Measurements from ENCODE around the gene GDPD5.

DNA sequence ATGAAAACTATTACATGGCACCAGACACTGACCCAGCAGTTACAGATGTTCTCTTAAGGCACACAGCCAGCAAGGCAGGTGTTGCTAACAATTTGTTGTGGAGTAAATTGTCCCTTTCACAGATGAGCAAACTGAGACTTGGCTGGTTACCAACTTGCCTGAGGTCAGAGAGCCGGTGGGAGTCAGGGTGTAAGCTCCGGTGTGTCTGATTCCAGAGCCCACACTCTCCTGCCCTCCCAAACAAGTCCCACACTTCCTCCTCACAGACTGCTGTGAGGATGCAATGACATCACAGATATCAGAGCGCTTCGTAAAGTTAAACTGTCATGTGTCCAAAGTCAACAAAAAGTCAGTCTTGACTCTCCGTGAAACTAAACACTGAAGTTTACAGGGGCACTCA is 12.5 kb downstream of the GDPD5 start:
- TF ChIP-seq ZFP3 (CRISPR knock-in tag; IDR thresholded peaks at IDR 0.05) (no peak), ESRRG (CRISPR knock-in tag; IDR thresholded peaks at IDR 0.05) (no peak), CSDC2 (CRISPR knock-in tag; IDR thresholded peaks at IDR 0.05) (no peak), ARNTL (CRISPR knock-in tag; IDR thresholded peaks at IDR 0.05; ENCODE audit: borderline replicate concordance, low read depth) (no peak), SNAI2 (CRISPR knock-in tag; IDR thresholded peaks at IDR 0.05) (no peak), ZC3H10 (CRISPR knock-in tag; IDR thresholded peaks at IDR 0.05) (no peak), ZFP30 (CRISPR knock-in tag; IDR thresholded peaks at IDR 0.05) (no peak)
- TF ChIP-seq, protein P1, sequence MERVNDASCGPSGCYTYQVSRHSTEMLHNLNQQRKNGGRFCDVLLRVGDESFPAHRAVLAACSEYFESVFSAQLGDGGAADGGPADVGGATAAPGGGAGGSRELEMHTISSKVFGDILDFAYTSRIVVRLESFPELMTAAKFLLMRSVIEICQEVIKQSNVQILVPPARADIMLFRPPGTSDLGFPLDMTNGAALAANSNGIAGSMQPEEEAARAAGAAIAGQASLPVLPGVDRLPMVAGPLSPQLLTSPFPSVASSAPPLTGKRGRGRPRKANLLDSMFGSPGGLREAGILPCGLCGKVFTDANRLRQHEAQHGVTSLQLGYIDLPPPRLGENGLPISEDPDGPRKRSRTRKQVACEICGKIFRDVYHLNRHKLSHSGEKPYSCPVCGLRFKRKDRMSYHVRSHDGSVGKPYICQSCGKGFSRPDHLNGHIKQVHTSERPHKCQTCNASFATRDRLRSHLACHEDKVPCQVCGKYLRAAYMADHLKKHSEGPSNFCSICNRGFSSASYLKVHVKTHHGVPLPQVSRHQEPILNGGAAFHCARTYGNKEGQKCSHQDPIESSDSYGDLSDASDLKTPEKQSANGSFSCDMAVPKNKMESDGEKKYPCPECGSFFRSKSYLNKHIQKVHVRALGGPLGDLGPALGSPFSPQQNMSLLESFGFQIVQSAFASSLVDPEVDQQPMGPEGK (CRISPR knock-in tag; IDR thresholded peaks at IDR 0.05; ENCODE audit: borderline replicate concordance): no peak
